Aorta (tissue), 5 donors: ENCODE data around the gene HIVEP3. TPM values are rescaled to one million over a fixed set of nuclear protein-coding genes. Genes with fewer than 3 reads are reported as not detected.

Experiments
- ATAC-seq: fragments of 200-7000 bp; cut with Tn5 transposase; one replicate; pipeline ENCODE4 v1.9.1; 2022; ENCODE audit warnings: moderate library complexity; ENCODE audit not compliant: low FRiP score
- DNase-seq, 2 donors: peaks; one replicate each; pipeline ENCODE4 v3.0.0-alpha.2; 2020
- H3K27ac ChIP-seq, 2 donors: one replicate each; pipeline ENCODE4 v1.5.1; 2013; ENCODE audit warnings: low read length in 2 of 2, mild to moderate bottlenecking in 2 of 2, moderate library complexity in 2 of 2, control low read depth in 1 of 2, inconsistent platforms in 1 of 2, low read depth in 1 of 2
- H3K27me3 ChIP-seq, 2 donors: one replicate each; pipeline ENCODE4 v1.6.1; 2013; ENCODE audit warnings: control low read depth in 1 of 2, low read length in 1 of 2, mild to moderate bottlenecking in 1 of 2, moderate library complexity in 1 of 2; ENCODE audit not compliant: insufficient read depth in 2 of 2, control insufficient read depth in 1 of 2
- H3K36me3 ChIP-seq, 2 donors: one replicate each; pipeline ENCODE4 v1.6.1; 2013; ENCODE audit warnings: control low read depth in 1 of 2, low read length in 1 of 2, mild to moderate bottlenecking in 1 of 2; ENCODE audit not compliant: insufficient read depth in 2 of 2, control insufficient read depth in 1 of 2
- H3K4me1 ChIP-seq, 2 donors: one replicate each; pipeline ENCODE4 v1.6.1; 2013; ENCODE audit warnings: low read length in 2 of 2, control low read depth in 1 of 2, mild to moderate bottlenecking in 1 of 2, moderate library complexity in 1 of 2; ENCODE audit not compliant: insufficient read depth in 2 of 2, control insufficient read depth in 1 of 2
- H3K4me3 ChIP-seq, 2 donors: one replicate each; pipeline ENCODE4 v1.5.1; 2013; ENCODE audit warnings: low read length in 2 of 2, control low read depth in 1 of 2, mild to moderate bottlenecking in 1 of 2
- H3K9me3 ChIP-seq: one replicate; pipeline ENCODE4 v1.6.1; 2013; ENCODE audit warnings: mild to moderate bottlenecking, low read length; ENCODE audit not compliant: control insufficient read depth
- WGBS, 2 donors: extraction: QIAGEN DNeasy Blood & Tissue Kit; methylation state at CpG; one replicate each; pipeline ENCODE4 v1.1.7; 2013; 5-methylcytosine and 5-hydroxymethylcytosine counted together
- intact Hi-C, 2 donors: fragments of 100-400 bp; cut with DNase I; formaldehyde crosslinking; loops; one replicate each; pipeline versions ENCODE4 v1.14.2 to v1.15.0; 2022
- polyA plus RNA-seq, 2 donors: library from polyadenylated mRNA; stranded (reverse); fragments of 200-250 nt; gene quantifications; one replicate each; pipeline ENCODE4 v1.2.3, GENCODE V29; 2013
- total RNA-seq, 2 donors: library from RNA; stranded (reverse); fragmentation: NEBNext Ultra II Directional; extraction: Animal tissue kit (Norgen Biotek cat#: 25700); gene quantifications; one replicate each; pipeline ENCODE4 v1.2.1, GENCODE V29; 2021
- donor health status: healthy with polysubstance abuse.
- donor health status: Bipolar disorder and iron deficiency.
- donor health status: DM: no; HTN: no; CAD: no.
- donor health status: DM: no; HTN: no; CAD: no.
- donor health status: DM: yes; HTN: yes; CAD: no.

The HIVEP3 gene
- total and polyA plus RNA-seq, 4 donors = 1.6 to 6.3 (median 4.0) TPM

- Histone ChIP-seq H3K27ac (no peak overlapping the region), H3K9me3 (no peaks in the 10 kb centered on the region), H3K36me3 (no peaks in the 10 kb centered on the region), H3K27me3 (no peaks in the 10 kb centered on the region), H3K4me1 (no peaks in the 10 kb centered on the region), H3K4me3 (no peak overlapping the region)
- no peak for DNase-seq
- intact Hi-C loops = no loop called here
- 95 to 98% methylated on average over 2 of the region's 2 CpGs for WGBS, 2 donors
- ATAC-seq = no peak
Observed at GRCh38 chr1:41738475-41738874, 180.2 kb downstream of the HIVEP3 start.

GRCh38 chr1:41738006-41738405, 180.7 kb downstream of the HIVEP3 start:
- 98% methylated on average over 9 of the region's 9 CpGs for WGBS, 2 donors
- DNase-seq (no peak), ATAC-seq (no peak)
- Histone ChIP-seq H3K4me1 (no peaks in the 10 kb centered on the region), H3K27me3 (no peaks in the 10 kb centered on the region), H3K9me3 (no peaks in the 10 kb centered on the region), H3K27ac (no peak overlapping the region), H3K36me3 (no peaks in the 10 kb centered on the region), H3K4me3 (no peak overlapping the region)
- intact Hi-C loops = no loop called here

- Histone ChIP-seq H3K4me3 (no peak overlapping the region), H3K27ac (no peak overlapping the region), H3K4me1 (no peaks in the 10 kb centered on the region), H3K9me3 (no peaks in the 10 kb centered on the region), H3K27me3 (no peaks in the 10 kb centered on the region), H3K36me3 (no peaks in the 10 kb centered on the region)
- peak; percentile 58 to 71 for DNase-seq
- no peak for ATAC-seq
- 83 to 86% methylated on average over 13 of the region's 13 CpGs for WGBS, 2 donors
- intact Hi-C loops = no loop called here
Observed at GRCh38 chr1:41735631-41736260, 183.0 kb downstream of the HIVEP3 start.

DNA sequence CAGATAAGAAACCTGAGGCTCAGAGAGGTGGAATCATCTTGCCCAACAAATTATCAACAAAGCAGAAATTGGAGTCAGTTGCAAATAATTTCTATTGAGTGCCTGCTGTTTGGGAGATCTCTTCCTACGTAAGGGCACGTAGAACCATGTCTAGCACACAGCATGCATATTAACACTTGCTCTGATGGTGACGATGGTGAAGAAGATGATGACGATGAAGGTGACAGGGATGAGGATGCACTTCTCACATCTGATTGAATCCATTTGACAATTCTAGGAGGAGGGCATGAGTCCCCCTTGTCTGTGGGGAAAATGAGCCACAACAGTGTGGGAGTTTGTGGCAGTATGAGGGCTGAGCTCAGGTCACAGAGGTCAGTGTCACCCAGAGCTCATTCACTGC, 183.6 kb downstream of the HIVEP3 start:
- Histone ChIP-seq H3K27ac (no peak overlapping the region), H3K27me3 (no peaks in the 10 kb centered on the region), H3K9me3 (no peaks in the 10 kb centered on the region), H3K4me3 (no peak overlapping the region), H3K4me1 (no peaks in the 10 kb centered on the region), H3K36me3 (no peaks in the 10 kb centered on the region)
- WGBS, 2 donors = 97% methylated on average over 4 of the region's 4 CpGs
- ATAC-seq (no peak), DNase-seq (no peak)
- intact Hi-C loops = no loop called here

GRCh38 chr1:41734201-41734970, 184.3 kb downstream of the HIVEP3 start:
- H3K36me3 ChIP-seq = no peaks in the 10 kb centered on the region
- intact Hi-C loops = no loop called here
- no peaks in the 10 kb centered on the region for H3K27me3 ChIP-seq
- H3K4me3 ChIP-seq = no peak overlapping the region
- no peak overlapping the region for H3K27ac ChIP-seq
- DNase-seq = peak in 1 of 2 donors; percentile 62
- ATAC-seq = no peak
- no peaks in the 10 kb centered on the region for H3K4me1 ChIP-seq
- no peaks in the 10 kb centered on the region for H3K9me3 ChIP-seq
- WGBS, 2 donors = 94 to 95% methylated on average over 11 of the region's 11 CpGs

DNA sequence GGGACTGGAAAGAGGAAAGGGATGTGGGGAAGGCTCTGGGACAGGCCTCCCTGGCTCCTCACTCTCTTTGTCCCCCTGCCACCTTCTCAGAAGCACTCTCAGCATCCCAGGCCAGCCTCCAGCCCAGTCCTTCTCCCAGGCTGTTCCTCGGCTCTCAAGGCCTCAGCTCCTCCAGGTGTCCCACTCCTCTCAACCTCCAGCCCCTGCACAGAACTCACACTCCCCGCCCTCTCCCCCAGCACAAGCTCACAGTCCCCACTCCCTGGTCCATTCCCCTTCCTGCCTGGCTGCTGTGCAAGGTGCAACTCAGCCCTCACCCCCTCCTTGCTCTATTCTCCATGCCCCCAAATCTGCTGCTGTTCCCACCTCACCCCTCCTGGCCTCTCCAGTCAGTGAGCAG, 185.0 kb downstream of the HIVEP3 start:
- WGBS, 2 donors = 91 to 93% methylated on average over 2 of the region's 2 CpGs
- no peaks in the 10 kb centered on the region for H3K27me3 ChIP-seq
- no peak overlapping the region for H3K27ac ChIP-seq
- no peak overlapping the region for H3K4me3 ChIP-seq
- DNase-seq (peak in 1 of 2 donors; percentile 52), ATAC-seq (no peak)
- no peaks in the 10 kb centered on the region for H3K36me3 ChIP-seq
- intact Hi-C loops = no loop called here
- H3K9me3 ChIP-seq = no peaks in the 10 kb centered on the region
- no peaks in the 10 kb centered on the region for H3K4me1 ChIP-seq

- 80 to 83% methylated on average over 2 of the region's 2 CpGs for WGBS, 2 donors
- Histone ChIP-seq H3K27ac (no peak overlapping the region), H3K27me3 (no peaks in the 10 kb centered on the region), H3K4me1 (no peaks in the 10 kb centered on the region), H3K4me3 (no peak overlapping the region), H3K36me3 (no peaks in the 10 kb centered on the region), H3K9me3 (no peaks in the 10 kb centered on the region)
- ATAC-seq (no peak), DNase-seq (peak in 1 of 2 donors; percentile 5)
- intact Hi-C loops = no loop called here
Observed at GRCh38 chr1:41733021-41733420, 185.7 kb downstream of the HIVEP3 start.

GRCh38 chr1:41731516-41732030, 187.1 kb downstream of the HIVEP3 start:
- ATAC-seq = no peak
- WGBS, 2 donors = 95 to 97% methylated on average over 2 of the region's 2 CpGs

DNA sequence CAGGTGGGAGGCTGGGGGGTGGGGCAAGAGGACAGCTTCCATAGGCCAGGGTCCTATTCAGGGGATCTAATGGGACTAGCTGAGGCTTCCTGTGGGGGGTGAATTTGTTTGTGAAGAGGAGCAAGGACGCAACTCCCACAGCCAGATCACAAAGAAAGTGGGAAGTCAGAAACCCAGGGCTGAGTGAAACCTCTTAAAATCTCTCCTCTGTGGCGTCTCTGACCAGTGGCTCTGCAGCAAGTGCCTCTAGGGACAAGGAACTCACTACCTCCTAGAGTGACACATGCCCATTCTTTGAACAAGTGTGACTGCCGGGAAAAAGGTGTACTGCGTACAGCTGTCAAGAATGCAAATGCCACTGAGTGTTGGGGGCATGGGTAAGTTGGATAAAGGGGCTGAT, 187.9 kb downstream of the HIVEP3 start:
- DNase-seq (no peak), ATAC-seq (no peak)
- H3K4me3 ChIP-seq = no peak overlapping the region
- H3K27ac ChIP-seq = no peak overlapping the region
- H3K4me1 ChIP-seq = no peaks in the 10 kb centered on the region
- H3K27me3 ChIP-seq = no peaks in the 10 kb centered on the region
- H3K36me3 ChIP-seq = no peaks in the 10 kb centered on the region
- no peaks in the 10 kb centered on the region for H3K9me3 ChIP-seq
- intact Hi-C loops = no loop called here
- WGBS, 2 donors = 95% methylated on average over 4 of the region's 4 CpGs

More at GRCh38 chr1:41731516-41732030, 187.1 kb downstream of the HIVEP3 start:
- no peak overlapping the region for H3K27ac ChIP-seq
- DNase-seq = no peak
- no peak overlapping the region for H3K4me3 ChIP-seq
- H3K4me1 ChIP-seq = no peaks in the 10 kb centered on the region
- H3K36me3 ChIP-seq = no peaks in the 10 kb centered on the region
- no peaks in the 10 kb centered on the region for H3K27me3 ChIP-seq
- H3K9me3 ChIP-seq = no peaks in the 10 kb centered on the region
- intact Hi-C loops = no loop called here
